Right renal cortex interstitium (tissue), 3 donors: Measurements from ENCODE around the gene GMIP. TPM values are rescaled to one million over a fixed set of nuclear protein-coding genes. Genes with fewer than 3 reads are reported as not detected.

Experiments used
- DNase-seq, 3 donors: peaks; one replicate each; pipeline ENCODE4 v3.0.0-alpha.2; 2013; ENCODE audit warnings: low read depth in 3 of 3, low spot score in 2 of 3
- polyA plus RNA-seq, 3 donors: library from polyadenylated mRNA; unstranded; fragments of 120-200 nt; gene quantifications; one replicate each; pipeline ENCODE4 v1.2.1, GENCODE V29; 2013; ENCODE audit not compliant: insufficient read length in 3 of 3

GMIP gene
- polyA plus RNA-seq, 3 donors = 4.1 to 4.5 (median 4.1) TPM

- no peak for DNase-seq
Observed at GRCh38 chr19:19579533-19580361, 63.7 kb downstream of the GMIP start.

Other genes starting within 250 kb of the GMIP start
- 10 to 100 TPM; 37.3 to 49.0 (median 39.0) TPM for gene GATAD2A, start 238.0 kb downstream of the GMIP start, polyA plus RNA-seq
- 1 to 10 TPM in 1 of 3 donors, under 1 TPM in 2; 0.92 to 1.3 (median 0.97) TPM for gene TSSK6, start 128.1 kb downstream of the GMIP start, polyA plus RNA-seq
- 100 to 1,000 TPM; 262 to 308 (median 285) TPM for gene NDUFA13, start 127.4 kb downstream of the GMIP start, polyA plus RNA-seq
- 1 to 10 TPM; 3.3 to 5.3 (median 4.1) TPM for gene YJEFN3, start 114.7 kb downstream of the GMIP start, polyA plus RNA-seq
- gene CILP2, start 105.4 kb downstream of the GMIP start, polyA plus RNA-seq = under 1 TPM; 0.12 to 0.15 (median 0.13) TPM
- gene PBX4, start 25.0 kb downstream of the GMIP start, polyA plus RNA-seq = 1 to 10 TPM; 1.8 to 3.1 (median 2.9) TPM
- 10 to 100 TPM; 18.3 to 22.0 (median 21.5) TPM for gene LPAR2, start 15.4 kb downstream of the GMIP start, polyA plus RNA-seq
- gene ATP13A1, start 20.0 kb upstream of the GMIP start, polyA plus RNA-seq = 10 to 100 TPM; 32.7 to 40.0 (median 34.0) TPM
- gene ZNF101, start 25.2 kb upstream of the GMIP start, polyA plus RNA-seq = 10 to 100 TPM; 16.6 to 20.1 (median 16.9) TPM
- gene ZNF14, start 89.5 kb upstream of the GMIP start, polyA plus RNA-seq = 10 to 100 TPM; 17.0 to 19.0 (median 18.1) TPM
- gene ZNF506, start 178.1 kb upstream of the GMIP start, polyA plus RNA-seq = 10 to 100 TPM; 33.0 to 34.6 (median 33.8) TPM
- gene ZNF253, start 222.2 kb upstream of the GMIP start, polyA plus RNA-seq = 10 to 100 TPM; 35.5 to 37.8 (median 36.6) TPM